Endothelial cell (in vitro differentiated cells): Measurements from ENCODE around the gene HAS3. TPM values are rescaled to one million over a fixed set of nuclear protein-coding genes. Genes with fewer than 3 reads are reported as not detected.
"Not testable (repeated sequence)": the region's sequence is repeated elsewhere in the genome, so short reads cannot be mapped to it uniquely, and the experiment has no call there.

Source experiments
- DNase-seq: peaks from one replicate; pipeline ENCODE4 v3.0.0; 2021; ENCODE audit warnings: low spot score
- H3K27ac Mint-ChIP-seq: one replicate; pipeline ENCODE4 v1.8.0; 2021; ENCODE audit warnings: mixed read lengths, inconsistent platforms; ENCODE audit not compliant: unreplicated experiment
- H3K27me3 Mint-ChIP-seq: one replicate; pipeline ENCODE4 v1.8.0; 2021; ENCODE audit warnings: mild to moderate bottlenecking, moderate library complexity, mixed read lengths, inconsistent platforms; ENCODE audit not compliant: unreplicated experiment
- H3K36me3 Mint-ChIP-seq: one replicate; pipeline ENCODE4 v1.8.0; 2021; ENCODE audit warnings: mild to moderate bottlenecking, low read depth, mixed read lengths, inconsistent platforms; ENCODE audit not compliant: unreplicated experiment
- H3K4me1 Mint-ChIP-seq: one replicate; pipeline ENCODE4 v1.8.0; 2021; ENCODE audit warnings: mild to moderate bottlenecking, mixed read lengths, inconsistent platforms; ENCODE audit not compliant: unreplicated experiment
- H3K4me3 Mint-ChIP-seq: one replicate; pipeline ENCODE4 v1.8.0; 2021; ENCODE audit warnings: mild to moderate bottlenecking, mixed read lengths, inconsistent platforms; ENCODE audit not compliant: unreplicated experiment
- H3K9me3 Mint-ChIP-seq: one replicate; pipeline ENCODE4 v1.8.0; 2021; ENCODE audit warnings: mixed read lengths, inconsistent platforms; ENCODE audit not compliant: unreplicated experiment
- total RNA-seq: library from RNA; stranded (reverse); fragmentation: NEBNext Ultra II Directional; extraction: Animal tissue kit (Norgen Biotek cat#: 25700); gene quantifications from one replicate; pipeline ENCODE4 v1.2.1, GENCODE V29; 2021; ENCODE audit not compliant: unreplicated experiment
- TF ChIP-seq, protein P1 (sequence below): fragments of 200-600 bp; sonication (generic); IDR thresholded peaks from one replicate; pipeline ENCODE4 v1.5.0; 2021; ENCODE audit warnings: antibody characterized with exemption; ENCODE audit not compliant: unreplicated experiment

HAS3 gene
- total RNA-seq, 1 donor from 2014 or later: 2.7 TPM

DNA sequence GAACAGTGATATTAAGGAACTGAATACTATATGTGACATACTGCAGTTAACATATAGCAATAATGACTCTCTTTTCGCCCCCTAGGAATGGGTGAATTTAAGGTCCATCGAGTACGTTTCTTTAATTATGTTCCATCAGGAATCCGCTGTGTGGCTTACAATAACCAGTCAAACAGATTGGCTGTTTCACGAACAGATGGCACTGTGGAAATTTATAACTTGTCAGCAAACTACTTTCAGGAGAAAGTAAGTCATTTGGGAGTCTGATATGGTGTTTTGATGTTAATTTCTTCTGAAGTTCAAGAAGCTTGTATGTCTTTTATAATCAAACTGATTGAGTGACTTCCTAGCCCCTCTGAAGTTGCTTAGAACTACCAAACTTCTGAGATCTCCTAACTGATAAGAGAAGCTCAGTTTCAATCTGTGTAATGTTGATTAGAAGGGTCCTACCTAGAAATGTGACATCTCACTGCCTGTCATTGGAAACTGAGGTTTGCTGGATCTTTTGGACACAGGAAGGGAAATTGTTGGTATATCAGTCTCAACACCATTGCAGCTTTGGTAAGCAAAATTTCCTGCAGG lies 28.0 kb downstream of the HAS3 start:
- peak overlapping the region; percentile 86 for H3K27ac Mint-ChIP-seq

DNA sequence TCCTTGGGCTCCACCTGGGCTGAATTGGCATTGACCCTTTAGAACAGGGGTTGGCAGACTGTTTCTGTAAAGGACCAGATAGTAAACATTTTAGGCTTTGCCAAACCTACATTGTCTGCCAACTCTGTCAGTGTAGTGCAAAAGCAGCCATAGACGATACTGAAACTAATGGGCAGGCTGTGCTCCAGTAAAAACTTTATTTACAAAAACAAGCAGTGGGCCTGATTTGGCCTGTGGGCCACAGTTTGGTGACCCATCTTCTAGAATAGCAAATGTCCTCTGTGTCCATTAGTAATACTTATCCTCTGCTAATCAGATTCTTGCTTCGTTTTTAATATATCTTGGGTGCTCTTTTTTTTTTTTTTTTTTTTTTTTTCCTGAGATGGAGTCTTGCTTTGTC lies 33.2 kb downstream of the HAS3 start:
- peak overlapping the region; percentile 3 for H3K27ac Mint-ChIP-seq
- TF ChIP-seq, protein P1, sequence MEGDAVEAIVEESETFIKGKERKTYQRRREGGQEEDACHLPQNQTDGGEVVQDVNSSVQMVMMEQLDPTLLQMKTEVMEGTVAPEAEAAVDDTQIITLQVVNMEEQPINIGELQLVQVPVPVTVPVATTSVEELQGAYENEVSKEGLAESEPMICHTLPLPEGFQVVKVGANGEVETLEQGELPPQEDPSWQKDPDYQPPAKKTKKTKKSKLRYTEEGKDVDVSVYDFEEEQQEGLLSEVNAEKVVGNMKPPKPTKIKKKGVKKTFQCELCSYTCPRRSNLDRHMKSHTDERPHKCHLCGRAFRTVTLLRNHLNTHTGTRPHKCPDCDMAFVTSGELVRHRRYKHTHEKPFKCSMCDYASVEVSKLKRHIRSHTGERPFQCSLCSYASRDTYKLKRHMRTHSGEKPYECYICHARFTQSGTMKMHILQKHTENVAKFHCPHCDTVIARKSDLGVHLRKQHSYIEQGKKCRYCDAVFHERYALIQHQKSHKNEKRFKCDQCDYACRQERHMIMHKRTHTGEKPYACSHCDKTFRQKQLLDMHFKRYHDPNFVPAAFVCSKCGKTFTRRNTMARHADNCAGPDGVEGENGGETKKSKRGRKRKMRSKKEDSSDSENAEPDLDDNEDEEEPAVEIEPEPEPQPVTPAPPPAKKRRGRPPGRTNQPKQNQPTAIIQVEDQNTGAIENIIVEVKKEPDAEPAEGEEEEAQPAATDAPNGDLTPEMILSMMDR: no peak
- DNase-seq: no peak
- H3K9me3 Mint-ChIP-seq: no peaks in the 10 kb centered on the region
- peaks cover 30% of the 10 kb centered on the region for H3K36me3 Mint-ChIP-seq
- no peaks in the 10 kb centered on the region for H3K27me3 Mint-ChIP-seq
- no peak overlapping the region for H3K4me3 Mint-ChIP-seq
- peaks cover 7% of the 10 kb centered on the region for H3K4me1 Mint-ChIP-seq

More for the DNA sequence above, 28.0 kb downstream of the HAS3 start:
- H3K4me3 Mint-ChIP-seq: peak overlapping the region; percentile 100
- DNase-seq: no peak
- TF ChIP-seq, protein P1: no peak
- H3K36me3 Mint-ChIP-seq: peaks cover 10% of the 10 kb centered on the region
- H3K4me1 Mint-ChIP-seq: peaks cover 28% of the 10 kb centered on the region
- H3K9me3 Mint-ChIP-seq: no peaks in the 10 kb centered on the region
- peaks cover 14% of the 10 kb centered on the region for H3K27me3 Mint-ChIP-seq

DNA sequence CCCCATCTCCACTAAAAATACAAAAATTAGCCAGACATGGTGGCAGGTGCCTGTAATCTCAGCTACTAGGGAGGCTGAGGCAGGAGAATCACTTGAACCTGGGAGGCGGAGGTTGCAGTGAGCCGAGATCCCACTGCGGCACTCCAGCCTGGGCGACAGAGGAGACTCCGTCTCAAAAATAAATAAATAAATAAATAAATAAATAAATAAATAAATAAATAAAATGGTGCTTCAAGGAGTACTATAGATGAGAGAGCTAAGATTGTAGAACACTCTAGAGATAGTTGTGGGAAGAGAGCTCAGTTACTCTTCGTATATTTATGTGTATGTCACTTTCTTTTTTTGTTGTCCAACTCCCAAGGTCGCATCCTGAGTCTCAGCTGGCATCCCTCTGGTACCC lies 34.0 kb downstream of the HAS3 start:
- not testable (repeated sequence) for H3K9me3 Mint-ChIP-seq, H3K4me1 Mint-ChIP-seq, DNase-seq, H3K27ac Mint-ChIP-seq, H3K27me3 Mint-ChIP-seq, H3K4me3 Mint-ChIP-seq
- H3K36me3 Mint-ChIP-seq: peaks cover 33% of the 10 kb centered on the region

DNA sequence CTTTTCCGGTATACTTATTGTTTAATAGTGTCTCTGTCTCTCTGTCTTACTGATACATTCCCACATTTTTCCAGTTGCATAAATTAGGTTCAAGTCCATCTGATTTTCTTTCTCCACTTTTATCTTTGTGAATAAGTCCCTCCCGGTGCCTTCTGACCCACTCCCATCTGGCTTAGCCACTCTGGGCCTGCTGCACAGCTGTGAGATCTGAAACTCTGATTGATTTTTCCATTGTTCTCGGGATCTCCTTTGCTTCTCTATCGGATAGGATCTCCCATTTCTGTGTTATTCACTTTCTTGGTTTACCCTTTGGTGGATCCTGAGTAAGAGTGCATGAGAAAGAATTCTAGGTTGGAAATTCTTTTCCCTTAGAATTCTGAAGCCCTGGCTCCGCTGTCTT lies 35.6 kb downstream of the HAS3 start:
- no peak overlapping the region for H3K4me3 Mint-ChIP-seq
- H3K36me3 Mint-ChIP-seq: peaks cover 36% of the 10 kb centered on the region
- no peak overlapping the region for H3K27ac Mint-ChIP-seq
- no peaks in the 10 kb centered on the region for H3K27me3 Mint-ChIP-seq
- no peaks in the 10 kb centered on the region for H3K9me3 Mint-ChIP-seq
- TF ChIP-seq, protein P1: no peak
- no peak for DNase-seq
- no peaks in the 10 kb centered on the region for H3K4me1 Mint-ChIP-seq

DNA sequence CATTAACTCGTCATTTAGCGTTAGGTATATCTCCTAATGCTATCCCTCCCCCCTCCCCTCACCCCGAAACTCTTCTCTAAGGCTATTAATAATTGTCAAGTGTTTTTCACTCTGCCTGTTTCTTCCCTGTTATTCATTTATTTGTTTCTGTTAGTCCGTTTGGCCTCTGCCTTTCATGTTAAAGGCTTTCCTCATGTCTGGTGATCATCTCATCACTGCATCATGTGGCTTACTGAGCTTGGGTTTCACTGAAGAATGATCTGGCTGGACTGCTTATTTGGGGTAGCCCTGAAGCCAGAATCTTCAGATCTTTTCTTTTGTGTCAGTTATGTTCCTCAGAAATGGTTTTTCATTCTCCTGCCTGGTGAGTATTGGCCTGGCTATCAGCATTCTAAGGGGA lies 36.5 kb downstream of the HAS3 start:
- no peak for DNase-seq
- Mint-ChIP-seq H3K27ac (no peak overlapping the region), H3K27me3 (no peaks in the 10 kb centered on the region), H3K9me3 (no peaks in the 10 kb centered on the region), H3K4me1 (no peaks in the 10 kb centered on the region), H3K36me3 (peaks cover 36% of the 10 kb centered on the region), H3K4me3 (no peak overlapping the region)
- TF ChIP-seq, protein P1: no peak
